ENCODE results near the gene RPL28.

The RPL28 gene

DNA sequence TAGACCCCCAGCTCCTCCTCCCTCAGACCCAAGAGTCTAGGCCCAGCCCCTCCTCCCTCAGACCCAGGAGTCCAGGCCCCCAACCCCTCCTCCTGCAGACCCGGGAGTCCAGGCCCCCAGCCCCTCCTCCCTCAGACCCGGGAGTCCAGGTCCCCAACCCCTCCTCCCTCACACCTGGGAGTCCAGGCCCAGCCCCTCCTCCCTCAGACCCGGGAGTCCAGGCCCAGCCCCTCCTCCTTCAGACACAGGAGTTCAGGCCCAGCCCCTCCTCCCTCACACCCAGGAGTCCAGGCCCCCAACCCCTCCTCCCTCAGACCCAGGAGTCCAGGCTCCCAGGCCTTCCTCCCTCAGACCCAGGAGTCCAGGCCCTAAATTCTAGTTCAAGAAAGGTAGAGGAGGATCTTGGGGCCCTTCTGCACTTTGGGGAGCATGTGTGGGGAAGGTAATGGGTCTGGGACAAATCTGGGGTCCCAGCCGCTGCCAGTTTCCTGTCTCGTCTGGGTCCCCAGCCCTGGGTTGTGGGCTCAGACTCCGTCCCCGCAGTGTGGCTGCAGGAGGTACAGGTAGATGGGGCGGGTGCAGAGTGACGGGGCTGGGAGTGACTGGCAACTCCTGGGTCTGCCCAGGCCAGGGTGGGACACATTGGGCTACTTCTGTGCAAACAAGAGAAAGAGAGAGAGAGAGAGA is 12.3 kb upstream of the RPL28 start:
- DNase-seq (ENCODE audit: low read depth, low spot score), result no peak

GRCh38 chr19:55373993-55374757 is 11.6 kb upstream of the RPL28 start:
- no peak for DNase-seq (ENCODE audit: low read depth, low spot score)

GRCh38 chr19:55376241-55376933 is 9.3 kb upstream of the RPL28 start, which contains the start of gene TMEM190:
TSS of gene TMEM190 (plus strand) at chr19:55376826. CDS start at chr19:55376854, 28 bp downstream.
- no peak for DNase-seq (ENCODE audit: low read depth, low spot score)

DNA sequence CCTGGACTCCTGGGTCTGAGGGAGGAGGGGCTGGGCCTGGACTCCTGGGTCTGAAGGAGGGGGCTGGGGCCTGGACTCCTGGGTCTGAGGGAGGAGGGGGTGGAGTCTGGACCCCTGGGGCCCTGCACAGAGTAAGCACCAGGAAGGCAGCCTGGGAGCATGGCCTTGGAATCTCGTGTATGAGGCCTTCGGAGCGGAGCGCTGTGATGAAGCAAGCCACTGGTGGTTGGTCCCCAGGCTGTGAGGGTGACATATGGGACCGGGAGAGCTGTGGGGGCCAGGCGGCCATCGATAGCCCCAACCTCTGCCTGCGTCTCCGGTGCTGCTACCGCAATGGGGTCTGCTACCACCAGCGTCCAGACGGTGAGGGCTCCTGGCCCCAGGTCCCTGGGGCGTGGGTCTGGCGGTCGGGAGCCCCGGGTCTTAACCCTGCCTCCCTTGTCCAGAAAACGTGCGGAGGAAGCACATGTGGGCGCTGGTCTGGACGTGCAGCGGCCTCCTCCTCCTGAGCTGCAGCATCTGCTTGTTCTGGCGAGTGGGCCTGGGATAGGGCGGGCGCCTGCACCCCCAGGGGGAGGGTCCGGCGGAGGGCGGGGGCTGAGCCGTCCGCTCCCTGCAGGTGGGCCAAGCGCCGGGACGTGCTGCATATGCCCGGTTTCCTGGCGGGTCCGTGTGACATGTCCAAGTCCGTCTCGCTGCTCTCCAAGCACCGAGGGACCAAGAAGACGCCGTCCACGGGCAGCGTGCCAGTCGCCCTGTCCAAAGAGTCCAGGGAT is 8.2 kb upstream of the RPL28 start:
- no peak for DNase-seq (ENCODE audit: low read depth, low spot score)

GRCh38 chr19:55379174-55379573 is 6.6 kb upstream of the RPL28 start:
- DNase-seq (ENCODE audit: low read depth, low spot score), result no peak

DNA sequence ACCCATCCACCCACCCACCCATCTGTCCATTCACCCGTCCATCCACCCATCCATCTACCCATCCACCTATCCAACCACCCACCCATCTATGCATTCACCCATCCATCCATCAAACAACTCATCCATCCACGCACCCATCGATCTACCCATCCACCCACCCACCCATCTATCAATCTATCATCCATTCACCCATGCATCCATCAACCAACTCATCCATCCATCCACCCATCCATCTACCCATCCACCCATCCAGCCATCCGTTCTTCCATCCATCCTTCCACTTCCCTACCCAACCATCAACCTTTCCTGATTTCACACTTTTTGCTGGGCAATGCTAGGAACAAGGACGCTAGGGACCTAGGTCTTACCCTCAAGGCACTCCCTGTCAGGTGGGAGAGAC is 3.7 kb upstream of the RPL28 start:
- DNase-seq (ENCODE audit: low read depth, low spot score), result no peak

DNA sequence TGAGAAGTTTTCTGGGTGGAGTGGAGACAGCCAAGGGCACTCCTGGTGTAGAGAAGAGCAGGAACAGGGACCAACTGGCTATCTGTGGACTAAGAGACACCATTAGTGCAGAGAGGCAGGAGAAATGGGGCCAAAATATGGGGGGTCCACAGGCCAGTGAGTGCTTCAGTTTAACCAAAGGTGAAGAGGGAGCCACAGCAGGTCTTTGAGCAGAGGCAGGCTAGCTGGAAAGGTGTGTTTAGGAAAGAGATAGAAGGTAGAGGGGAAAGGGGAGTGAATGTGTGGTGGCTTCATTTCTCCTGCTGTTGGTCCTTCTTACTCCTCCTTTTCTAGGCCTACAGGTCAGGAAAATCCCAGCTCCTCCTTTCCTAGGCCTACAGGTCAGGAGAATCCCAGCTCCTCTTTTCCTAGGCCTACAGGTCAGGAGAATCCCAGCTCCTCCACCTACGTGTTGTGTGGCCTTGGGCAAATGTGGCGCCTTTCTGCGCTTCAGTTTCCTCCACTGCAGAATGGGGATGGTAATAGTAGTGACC is 3.1 kb upstream of the RPL28 start:
- no peak for DNase-seq (ENCODE audit: low read depth, low spot score)

DNA sequence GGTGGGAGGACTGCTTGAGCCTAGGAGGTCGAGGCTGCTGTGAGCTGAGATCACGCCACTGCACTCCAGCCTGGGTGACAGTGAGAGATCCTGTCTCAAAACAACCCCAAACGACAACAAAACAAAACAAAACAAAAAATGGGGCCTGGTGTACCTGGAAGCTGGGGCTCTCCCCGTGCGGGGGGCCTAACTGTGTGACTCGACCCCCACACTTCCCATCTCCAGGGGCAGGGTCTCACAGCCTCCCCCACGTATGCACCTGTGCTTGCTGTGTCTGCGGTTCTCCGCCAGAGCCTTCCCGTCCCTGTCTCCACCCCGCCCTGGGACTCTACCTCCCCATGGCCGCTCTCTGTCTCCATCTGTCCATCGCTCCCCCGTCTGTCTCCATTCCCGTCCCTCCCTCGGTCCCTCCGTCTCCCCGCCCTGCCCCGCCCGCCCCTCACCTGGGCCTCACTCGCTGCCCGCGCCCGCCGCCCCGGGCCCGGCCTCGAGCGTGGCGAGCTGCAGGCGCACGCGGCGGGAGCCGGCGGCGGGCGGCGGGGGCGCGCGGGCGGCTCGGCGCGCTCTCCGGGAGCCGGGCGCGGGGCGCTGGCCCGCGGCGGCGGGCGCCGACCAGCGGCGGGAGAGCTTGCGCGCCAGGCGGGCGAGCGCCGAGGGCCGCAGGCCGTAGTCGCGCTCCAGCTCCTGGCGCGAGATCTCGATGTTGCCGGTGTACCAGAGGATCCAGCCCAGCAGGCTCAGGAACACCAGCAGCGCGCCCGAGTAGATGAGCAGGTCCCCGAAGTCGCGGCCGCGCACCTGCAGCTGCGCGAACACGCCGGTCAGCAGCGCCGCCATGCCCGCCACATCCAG is 2.2 kb upstream of the RPL28 start:
- DNase-seq (ENCODE audit: low read depth, low spot score), result no peak

DNA sequence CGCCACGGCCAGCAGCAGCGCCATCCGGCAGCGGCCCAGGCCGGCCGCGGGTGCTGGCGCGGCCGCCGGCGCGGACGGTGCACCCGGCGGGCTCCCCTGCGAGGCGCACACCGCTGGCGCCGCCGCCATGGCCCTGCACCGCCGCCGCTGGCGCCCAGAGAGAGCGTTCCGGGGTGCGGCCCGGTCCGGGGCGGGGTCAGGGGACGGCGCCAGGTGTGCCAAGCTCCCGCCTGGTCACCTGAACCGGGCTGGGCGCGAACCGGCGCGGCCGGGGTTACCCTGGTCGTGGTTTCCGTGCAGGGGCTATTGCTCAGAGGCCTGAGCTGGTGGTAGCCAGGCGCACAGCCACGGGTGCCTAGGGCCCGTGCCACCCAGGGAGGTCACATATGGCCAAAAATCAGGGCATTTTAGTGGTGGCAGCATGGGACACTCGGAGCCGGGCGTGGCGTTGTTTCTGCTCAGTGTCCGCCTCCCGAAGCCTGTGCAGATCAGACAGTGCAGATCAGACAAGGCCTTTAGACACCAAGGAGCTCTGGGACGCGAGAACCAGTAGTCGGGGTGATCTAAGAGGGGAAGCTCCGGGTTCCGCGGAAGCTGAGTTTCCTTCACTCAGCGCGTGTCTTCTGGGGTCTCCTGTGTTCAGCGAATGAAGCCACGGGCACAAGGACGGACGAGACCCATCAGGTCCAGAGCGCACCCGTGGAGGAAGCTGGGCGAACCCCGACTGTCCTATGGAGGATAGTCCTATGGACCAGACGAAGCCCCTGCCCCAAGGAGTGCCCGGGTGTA is 1.4 kb upstream of the RPL28 start, which contains the start of gene TMEM238:
TMEM238 (minus strand) TSS at position 162 of the 789 bp plus-strand sequence; CDS start at position 129, 33 bp downstream.
- DNase-seq (ENCODE audit: low read depth, low spot score), result no peak

DNA sequence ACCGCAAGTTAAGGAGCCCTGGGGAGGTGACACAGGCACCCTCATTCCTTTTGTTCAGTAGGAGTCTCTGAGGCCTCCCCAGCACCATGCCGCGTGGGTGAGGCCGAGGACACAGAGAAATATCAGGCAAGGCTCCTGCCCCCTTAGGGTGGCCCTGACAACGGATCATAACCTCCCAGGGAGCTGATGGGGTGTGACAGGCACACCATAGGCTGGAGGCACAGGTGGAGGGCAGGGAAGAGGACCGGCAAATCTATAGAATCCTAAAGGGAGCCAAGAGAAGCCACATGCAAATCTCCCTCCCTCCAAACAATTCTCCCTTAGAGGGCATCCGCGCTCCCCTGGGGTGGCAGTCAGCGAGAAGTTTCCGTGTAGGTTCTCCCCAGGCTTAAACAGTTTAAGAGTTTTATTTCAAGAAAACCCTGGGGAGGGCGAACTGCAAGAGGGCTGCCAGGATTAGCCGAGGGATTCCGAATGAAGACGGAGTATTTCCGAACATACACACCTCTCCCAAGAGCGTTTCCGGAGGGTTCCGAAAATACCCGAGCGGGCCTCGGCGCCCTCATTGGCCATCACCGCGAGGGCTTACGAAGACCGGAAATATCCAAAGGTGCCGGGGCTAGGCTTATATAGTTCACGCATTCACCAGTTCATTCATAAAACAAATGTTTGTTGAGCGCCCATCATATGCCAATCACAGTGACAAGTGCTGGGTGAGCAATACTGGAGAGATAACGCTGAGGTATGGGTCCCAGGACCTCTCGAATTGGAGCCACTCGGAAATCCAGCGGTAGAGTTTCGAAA is 610 bp upstream of the RPL28 start:
- DNase-seq (ENCODE audit: low read depth, low spot score), result no peak

DNA sequence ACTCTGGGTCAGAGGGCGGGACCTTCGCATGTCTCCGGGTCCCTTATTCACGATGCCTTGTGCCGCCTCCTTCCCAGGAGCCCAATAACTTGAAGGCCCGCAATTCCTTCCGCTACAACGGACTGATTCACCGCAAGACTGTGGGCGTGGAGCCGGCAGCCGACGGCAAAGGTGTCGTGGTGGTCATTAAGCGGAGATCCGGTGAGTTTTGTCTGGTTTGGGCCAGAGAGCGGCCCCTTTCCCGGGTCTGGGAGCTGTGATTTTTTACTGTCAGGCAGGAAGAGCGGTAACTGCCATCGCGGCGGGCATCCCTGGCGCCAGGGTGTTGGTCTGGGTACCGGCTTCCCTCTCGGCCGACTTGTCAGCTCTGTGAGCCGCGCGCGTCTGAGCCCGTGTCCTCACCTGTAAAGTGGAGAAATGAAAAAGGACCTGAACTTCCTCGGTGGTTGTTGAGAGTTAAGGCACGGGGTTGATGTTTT is 800 bp downstream of the RPL28 start:
- DNase-seq (ENCODE audit: low read depth, low spot score), result no peak

- DNase-seq (ENCODE audit: low read depth, low spot score), result no peak
Measured at GRCh38 chr19:55387736-55388497, 2.2 kb downstream of the RPL28 start.

- DNase-seq (ENCODE audit: low read depth, low spot score), result no peak
Measured at GRCh38 chr19:55389386-55390317, 3.9 kb downstream of the RPL28 start.

- no peak for DNase-seq (ENCODE audit: low read depth, low spot score)
Measured at GRCh38 chr19:55390461-55390880, 4.7 kb downstream of the RPL28 start.

GRCh38 chr19:55391191-55391670 is 5.5 kb downstream of the RPL28 start:
- DNase-seq (ENCODE audit: low read depth, low spot score), result no peak

Measured in brain pericyte (primary cell).